Caco-2 (cell line): ENCODE data around the gene C1QA. TPM values are rescaled to one million over a fixed set of nuclear protein-coding genes. Genes with fewer than 3 reads are reported as not detected.

ENCODE experiments used
- BruUV-seq: library from RNA; stranded (reverse); fragments of 400-500 nt; replicated peaks from 2 replicates; lab custom pipeline; 2021; lab: Mats Ljungman, UMichigan
- CTCF ChIA-PET: fragments of 300-600 bp; sonication (Branson Sonifier 250); formaldehyde crosslinking; loops from one replicate; lab custom pipeline; 2022; ENCODE audit warnings: antibody characterized with exemption; lab: Charles Lee
- POLR2A ChIA-PET: fragments of 300-600 bp; sonication (Branson Sonifier 250); formaldehyde crosslinking; loops from one replicate; lab custom pipeline; 2022; ENCODE audit warnings: antibody characterized with exemption; lab: Charles Lee
- DNase-seq, 2 experiments: peaks; one replicate each; pipeline versions ENCODE4 v3.0.0 to v3.0.0-alpha.2; 2020 to 2022
- H3K27me3 ChIP-seq: replicated peaks from 2 replicates; pipeline ENCODE4 v1.6.0; 2011; ENCODE audit warnings: low read length; ENCODE audit not compliant: control insufficient read depth, insufficient read depth
- H3K36me3 ChIP-seq: 2 replicates; pipeline ENCODE4 v1.5.1; 2011; ENCODE audit warnings: low read length; ENCODE audit not compliant: control insufficient read depth, insufficient read depth
- H3K4me1 ChIP-seq: fragments of 250-450 bp; sonication (Bioruptor Pico); 2 replicates; pipeline ENCODE4 v1.5.1; 2020; ENCODE audit warnings: mild to moderate bottlenecking
- H3K4me3 ChIP-seq: 2 replicates; pipeline ENCODE4 v1.5.1; 2011; ENCODE audit warnings: low read depth, mild to moderate bottlenecking, control low read depth, low read length
- H3K9me3 ChIP-seq: fragments of 250-450 bp; sonication (Bioruptor Pico); 2 replicates; pipeline ENCODE4 v1.5.1; 2020; ENCODE audit warnings: mild to moderate bottlenecking, moderate library complexity
- H3K27ac Mint-ChIP-seq: one replicate; pipeline ENCODE4 v1.8.0; 2022; ENCODE audit warnings: mixed read lengths; ENCODE audit not compliant: unreplicated experiment
- H3K27me3 Mint-ChIP-seq: one replicate; pipeline ENCODE4 v1.8.0; 2022; ENCODE audit warnings: mixed read lengths; ENCODE audit not compliant: insufficient read depth, unreplicated experiment
- H3K36me3 Mint-ChIP-seq: one replicate; pipeline ENCODE4 v1.8.0; 2022; ENCODE audit warnings: mild to moderate bottlenecking, mixed read lengths; ENCODE audit not compliant: insufficient read depth, unreplicated experiment
- H3K4me1 Mint-ChIP-seq: one replicate; pipeline ENCODE4 v1.8.0; 2022; ENCODE audit warnings: low read depth, mixed read lengths; ENCODE audit not compliant: unreplicated experiment
- H3K4me3 Mint-ChIP-seq: one replicate; pipeline ENCODE4 v1.8.0; 2022; ENCODE audit warnings: mild to moderate bottlenecking, moderate library complexity, mixed read lengths; ENCODE audit not compliant: unreplicated experiment
- H3K9me3 Mint-ChIP-seq: one replicate; pipeline ENCODE4 v1.8.0; 2022; ENCODE audit warnings: mixed read lengths; ENCODE audit not compliant: unreplicated experiment
- CTCF ChIP-seq, 2 experiments: fragments of 200-600 bp in 1 of 2; IDR thresholded peaks; 1 replicate in 1 of 2; 2 replicates in 1 of 2; pipeline versions ENCODE4 v1.5.1 to v1.8.0; 2011 to 2022; ENCODE audit warnings: antibody characterized with exemption in 1 of 2, control low read depth in 1 of 2, inconsistent platforms in 1 of 2, low read depth in 1 of 2, low read length in 1 of 2, mild to moderate bottlenecking in 1 of 2, moderate library complexity in 1 of 2; ENCODE audit not compliant: insufficient read depth in 1 of 2, severe bottlenecking in 1 of 2, unreplicated experiment in 1 of 2
- intact Hi-C: fragments of 100-400 bp; cut with micrococcal nuclease; formaldehyde crosslinking; loops from one replicate; pipeline ENCODE4 v1.10.0; 2022; ENCODE audit not compliant: unreplicated experiment
- total RNA-seq: library from RNA; stranded (reverse); gene quantifications from 2 replicates; pipeline ENCODE4 v1.2.3, GENCODE V29; 2022

The C1QA gene
- total RNA-seq, 1 experiment from 2014 or later: not detected

GRCh38 chr1:22646384-22646783 is 10.0 kb downstream of the C1QA start:
- peaks cover 9% of the 10 kb centered on the region for H3K27me3 Mint-ChIP-seq
- H3K27ac Mint-ChIP-seq: no peak overlapping the region
- POLR2A ChIA-PET: no interaction called here
- H3K4me1 Mint-ChIP-seq: no peaks in the 10 kb centered on the region
- Histone ChIP-seq H3K9me3 (no peaks in the 10 kb centered on the region), H3K4me3 (no peak overlapping the region), H3K27me3 (no peaks in the 10 kb centered on the region), H3K36me3 (no peaks in the 10 kb centered on the region), H3K4me1 (no peaks in the 10 kb centered on the region)
- no peaks in the 10 kb centered on the region for H3K36me3 Mint-ChIP-seq
- H3K4me3 Mint-ChIP-seq: no peak overlapping the region
- intact Hi-C loops: no loop called here
- no peak for TF ChIP-seq CTCF (IDR thresholded peaks at IDR 0.05; ENCODE audit: insufficient read depth in 1 of 2, low read depth in 1 of 2, low read length in 1 of 2, severe bottlenecking in 1 of 2, unreplicated experiment in 1 of 2)
- CTCF ChIA-PET: interaction anchor here (1.0 kb wide), 1 partner anchor 226 kb away, joined by 3 read pairs; no protein-coding TSS in a partner anchor
- no peak for DNase-seq
- BruUV-seq: no TSS peak
- no peaks in the 10 kb centered on the region for H3K9me3 Mint-ChIP-seq

GRCh38 chr1:22650089-22650693 is 13.8 kb downstream of the C1QA start:
- peaks cover 7% of the 10 kb centered on the region for H3K27me3 Mint-ChIP-seq
- BruUV-seq: no TSS peak

More at GRCh38 chr1:22650089-22650693, 13.8 kb downstream of the C1QA start:
- Mint-ChIP-seq H3K9me3 (no peaks in the 10 kb centered on the region), H3K36me3 (no peaks in the 10 kb centered on the region), H3K27ac (no peak overlapping the region), H3K4me3 (no peak overlapping the region), H3K4me1 (no peaks in the 10 kb centered on the region)
- Histone ChIP-seq H3K36me3 (no peaks in the 10 kb centered on the region), H3K4me1 (no peaks in the 10 kb centered on the region), H3K9me3 (no peaks in the 10 kb centered on the region), H3K27me3 (no peaks in the 10 kb centered on the region), H3K4me3 (no peak overlapping the region)
- ChIA-PET POLR2A (no interaction called here), CTCF (no interaction called here)
- DNase-seq: no peak
- intact Hi-C loops: no loop called here
- no peak for TF ChIP-seq CTCF (IDR thresholded peaks at IDR 0.05; ENCODE audit: insufficient read depth in 1 of 2, low read depth in 1 of 2, low read length in 1 of 2, severe bottlenecking in 1 of 2, unreplicated experiment in 1 of 2)
